Measurements from ENCODE around the gene TMEM208.

The TMEM208 gene

GRCh38 chr16:67226804-67227566, at the start of gene TMEM208:
Gene TMEM208, plus strand, starts transcription at chr16:67227130. Its CDS starts 89 bp downstream, at chr16:67227219.
- peak; percentile 17; the same call in 1 of the 2 replicates for TF ChIP-seq CTCF (IDR thresholded peaks at IDR 0.05; ENCODE audit: control insufficient read depth, extremely low read depth, insufficient read depth)

GRCh38 chr16:67177743-67178699, 48.9 kb upstream of the TMEM208 start:
- TF ChIP-seq CTCF (IDR thresholded peaks at IDR 0.05; ENCODE audit: control insufficient read depth, extremely low read depth, insufficient read depth) = no peak
- DNase-seq (ENCODE audit: low read depth) = peak; percentile 96
- peak overlapping the region; percentile 52 for H3K4me3 ChIP-seq (ENCODE audit: low read depth, low read length)

More at GRCh38 chr16:67226804-67227566, at the start of gene TMEM208:
- peak; percentile 95 for DNase-seq (ENCODE audit: low read depth)
- peak within 1 kb of the TSS; percentile 100 for H3K4me3 ChIP-seq (ENCODE audit: low read depth, low read length)

- DNase-seq (ENCODE audit: low read depth) = no peak
- TF ChIP-seq CTCF (IDR thresholded peaks at IDR 0.05; ENCODE audit: control insufficient read depth, extremely low read depth, insufficient read depth) = peak; percentile 47
- no peak overlapping the region for H3K4me3 ChIP-seq (ENCODE audit: low read depth, low read length)
Measured at GRCh38 chr16:67179421-67180080, 47.4 kb upstream of the TMEM208 start.

DNA sequence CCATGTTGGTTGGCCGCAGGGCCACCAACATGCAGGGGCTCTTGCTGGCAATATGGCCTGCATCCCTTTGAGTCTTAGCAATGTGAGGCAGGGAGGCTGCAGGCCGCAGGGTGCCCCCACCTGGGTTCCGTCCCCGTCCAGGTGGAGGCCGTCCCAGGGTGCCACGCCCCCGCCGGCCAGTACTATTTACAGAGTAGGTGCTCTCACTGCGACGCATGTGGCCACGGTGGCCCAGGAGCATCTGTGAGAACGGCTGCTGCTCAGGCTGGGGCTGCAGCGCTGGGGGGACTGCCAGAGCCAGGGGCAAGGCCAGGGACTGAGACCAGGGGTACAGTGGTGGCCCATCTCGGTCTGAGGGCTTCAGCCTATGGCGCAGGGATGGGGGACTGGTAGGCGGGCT, 46.8 kb upstream of the TMEM208 start:
- TF ChIP-seq CTCF (IDR thresholded peaks at IDR 0.05; ENCODE audit: control insufficient read depth, extremely low read depth, insufficient read depth) = no peak
- no peak for DNase-seq (ENCODE audit: low read depth)
- no peak overlapping the region for H3K4me3 ChIP-seq (ENCODE audit: low read depth, low read length)

GRCh38 chr16:67181346-67181745, 45.6 kb upstream of the TMEM208 start:
- no peak overlapping the region for H3K4me3 ChIP-seq (ENCODE audit: low read depth, low read length)
- TF ChIP-seq CTCF (IDR thresholded peaks at IDR 0.05; ENCODE audit: control insufficient read depth, extremely low read depth, insufficient read depth) = no peak
- DNase-seq (ENCODE audit: low read depth) = no peak

DNA sequence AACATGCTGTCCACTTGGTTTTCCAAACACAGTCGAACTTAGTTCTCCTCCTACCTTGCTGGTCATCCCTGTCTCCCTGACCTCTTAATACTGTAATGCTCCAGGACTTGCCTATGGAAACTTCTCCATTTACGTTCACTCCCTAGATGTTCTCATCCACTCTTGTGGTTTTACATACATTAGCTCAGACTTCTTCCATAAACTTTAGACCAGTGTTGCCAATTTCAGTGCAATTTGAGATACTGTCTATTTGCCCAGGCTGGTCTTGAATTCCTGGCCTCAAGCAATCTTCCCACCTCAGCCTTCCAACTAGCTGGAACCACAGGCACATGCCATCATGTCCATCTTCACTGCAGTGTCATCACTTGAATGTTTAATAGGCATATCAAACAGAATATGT, 44.6 kb upstream of the TMEM208 start:
- peak overlapping the region; percentile 80 for H3K4me3 ChIP-seq (ENCODE audit: low read depth, low read length)
- no peak for TF ChIP-seq CTCF (IDR thresholded peaks at IDR 0.05; ENCODE audit: control insufficient read depth, extremely low read depth, insufficient read depth)
- no peak for DNase-seq (ENCODE audit: low read depth)

All from LNCaP clone FGC (cell line).